ENCODE measurements around the gene PDHA2. TPM values are rescaled to one million over a fixed set of nuclear protein-coding genes. Genes with fewer than 3 reads are reported as not detected.
A peak's percentile ranks its signal among the peaks of the same experiment; 100 is the strongest.
"Not testable (repeated sequence)": the region's sequence is repeated elsewhere in the genome, so short reads cannot be mapped to it uniquely, and the experiment has no call there.

The PDHA2 gene
- total RNA-seq, result not detected
- long read RNA-seq, donor 1, result 0 reads
- long read RNA-seq, donor 2, result 0 reads

GRCh38 chr4:95839891-95840290 is at the start of gene PDHA2:
Gene PDHA2, plus strand, starts transcription at chr4:95840093. Its CDS starts 58 bp downstream, at chr4:95840151.
- intact Hi-C loops (cut with DNase I), result no loop called here
- peak; percentile 73 for DNase-seq (ENCODE audit: low spot score)

- no peak for DNase-seq (ENCODE audit: low spot score)
- intact Hi-C loops (cut with DNase I), result no loop called here
These were observed 41.9 kb upstream of the PDHA2 start for GRCh38 chr4:95798003-95798402.

- intact Hi-C loops (cut with DNase I), result no loop called here
- DNase-seq (ENCODE audit: low spot score), result no peak
These were observed 41.2 kb upstream of the PDHA2 start for GRCh38 chr4:95798727-95799126.

GRCh38 chr4:95821867-95822266 is 18.0 kb upstream of the PDHA2 start:
- DNase-seq (ENCODE audit: low spot score), result no peak
- intact Hi-C loops (cut with DNase I), result no loop called here

- no peak for DNase-seq (ENCODE audit: low spot score)
- intact Hi-C loops (cut with DNase I), result no loop called here
These were observed 14.3 kb upstream of the PDHA2 start for GRCh38 chr4:95825546-95825945.

- DNase-seq (ENCODE audit: low spot score), result no peak
- intact Hi-C loops (cut with DNase I), result no loop called here
These were observed 9.2 kb upstream of the PDHA2 start for GRCh38 chr4:95830651-95831050.

GRCh38 chr4:95831166-95831565 is 8.7 kb upstream of the PDHA2 start:
- intact Hi-C loops (cut with DNase I), result no loop called here
- DNase-seq (ENCODE audit: low spot score), result no peak

GRCh38 chr4:95833711-95834194 is 6.1 kb upstream of the PDHA2 start:
- no peak for DNase-seq (ENCODE audit: low spot score)
- intact Hi-C loops (cut with DNase I), result no loop called here

- intact Hi-C loops (cut with DNase I), result no loop called here
- DNase-seq (ENCODE audit: low spot score), result no peak
These were observed 4.2 kb upstream of the PDHA2 start for GRCh38 chr4:95835672-95836071.

- intact Hi-C loops (cut with DNase I), result no loop called here
- DNase-seq (ENCODE audit: low spot score), result no peak
These were observed 1.7 kb upstream of the PDHA2 start for GRCh38 chr4:95838192-95838591.

- intact Hi-C loops (cut with DNase I), result no loop called here
- DNase-seq (ENCODE audit: low spot score), result no peak
These were observed 8.1 kb downstream of the PDHA2 start for GRCh38 chr4:95847908-95848460.

GRCh38 chr4:95850161-95850560 is 10.3 kb downstream of the PDHA2 start:
- DNase-seq (ENCODE audit: low spot score), result no peak
- intact Hi-C loops (cut with DNase I), result no loop called here

- DNase-seq (ENCODE audit: low spot score), result no peak
- intact Hi-C loops (cut with DNase I), result no loop called here
These were observed 17.9 kb downstream of the PDHA2 start for GRCh38 chr4:95857761-95858160.

- intact Hi-C loops (cut with DNase I), result no loop called here
- no peak for DNase-seq (ENCODE audit: low spot score)
These were observed 28.0 kb downstream of the PDHA2 start for GRCh38 chr4:95867919-95868318.

- intact Hi-C loops (cut with DNase I); DNase-seq (ENCODE audit: low spot score): not testable (repeated sequence)
These were observed 29.5 kb downstream of the PDHA2 start for GRCh38 chr4:95869414-95869813.

GRCh38 chr4:95869961-95870500 is 30.1 kb downstream of the PDHA2 start:
- intact Hi-C loops (cut with DNase I), result no loop called here

GRCh38 chr4:95877636-95878035 is 37.7 kb downstream of the PDHA2 start:
- DNase-seq (ENCODE audit: low spot score), result no peak
- intact Hi-C loops (cut with DNase I), result no loop called here

More at GRCh38 chr4:95869961-95870500, 30.1 kb downstream of the PDHA2 start:
- no peak for DNase-seq (ENCODE audit: low spot score)

GRCh38 chr4:95887551-95887950 is 47.7 kb downstream of the PDHA2 start:
- intact Hi-C loops (cut with DNase I), result no loop called here
- no peak for DNase-seq (ENCODE audit: low spot score)

GRCh38 chr4:95889662-95890061 is 49.8 kb downstream of the PDHA2 start:
- intact Hi-C loops (cut with DNase I), result no loop called here
- no peak for DNase-seq (ENCODE audit: low spot score)
